ENCODE data around the gene LRCOL1.

LRCOL1 gene

GRCh38 chr12:132581348-132582057, 28.9 kb downstream of the LRCOL1 start:
- no peak for DNase-seq

DNA sequence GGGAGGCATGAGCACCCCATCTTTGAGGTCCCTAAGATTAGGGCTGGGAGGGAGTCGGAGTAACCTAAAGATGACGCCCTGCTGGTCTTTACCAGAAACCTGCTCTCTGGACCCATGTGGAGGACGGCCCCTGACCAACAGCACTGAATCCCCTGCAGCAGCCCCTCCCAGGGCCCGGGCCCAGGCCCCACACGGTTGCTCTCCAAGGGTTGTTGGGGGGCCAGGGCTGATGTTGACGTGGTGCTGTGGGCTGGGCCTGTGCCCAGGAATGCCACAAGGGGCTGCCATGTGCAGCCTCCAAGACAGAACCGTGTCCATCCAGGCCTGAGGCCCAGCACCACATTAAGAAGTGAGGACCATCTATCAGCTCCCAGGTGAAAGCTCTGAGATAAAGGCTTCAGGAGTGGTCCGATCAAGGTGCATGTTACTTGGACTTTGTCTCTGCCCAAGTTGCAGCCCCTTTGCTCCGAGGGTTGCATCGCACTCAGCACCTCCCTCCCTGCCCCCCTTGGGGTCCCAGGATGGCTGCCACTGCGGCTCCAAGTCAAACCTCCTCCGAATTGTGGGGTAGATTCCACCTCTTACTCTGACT, 29.6 kb downstream of the LRCOL1 start:
- DNase-seq: no peak

GRCh38 chr12:132579744-132580143, 30.6 kb downstream of the LRCOL1 start:
- DNase-seq: no peak

DNA sequence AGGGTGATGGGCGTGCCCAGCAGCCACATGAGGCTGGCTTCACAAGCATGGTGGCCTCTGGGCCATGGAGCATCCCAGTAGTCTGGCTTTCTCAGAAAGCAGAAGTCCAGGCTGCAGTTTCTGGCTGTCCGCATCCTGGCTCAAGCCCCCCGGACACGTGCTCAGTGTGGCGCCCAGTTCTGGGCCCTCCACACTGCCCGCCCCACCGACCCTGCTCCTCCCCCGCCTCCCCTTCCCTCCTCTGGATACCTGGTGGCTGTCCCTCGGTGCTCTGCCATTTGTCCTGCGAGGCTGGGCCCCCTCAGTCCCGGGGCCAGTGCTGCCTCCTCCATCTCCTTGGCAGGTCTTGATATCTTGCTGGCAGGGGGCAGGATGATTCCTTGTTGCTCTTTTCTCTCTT, 31.6 kb downstream of the LRCOL1 start:
- DNase-seq: no peak

GRCh38 chr12:132578118-132578517, 32.3 kb downstream of the LRCOL1 start:
- DNase-seq: no peak

GRCh38 chr12:132577191-132577920, 33.0 kb downstream of the LRCOL1 start:
- no peak for DNase-seq

DNA sequence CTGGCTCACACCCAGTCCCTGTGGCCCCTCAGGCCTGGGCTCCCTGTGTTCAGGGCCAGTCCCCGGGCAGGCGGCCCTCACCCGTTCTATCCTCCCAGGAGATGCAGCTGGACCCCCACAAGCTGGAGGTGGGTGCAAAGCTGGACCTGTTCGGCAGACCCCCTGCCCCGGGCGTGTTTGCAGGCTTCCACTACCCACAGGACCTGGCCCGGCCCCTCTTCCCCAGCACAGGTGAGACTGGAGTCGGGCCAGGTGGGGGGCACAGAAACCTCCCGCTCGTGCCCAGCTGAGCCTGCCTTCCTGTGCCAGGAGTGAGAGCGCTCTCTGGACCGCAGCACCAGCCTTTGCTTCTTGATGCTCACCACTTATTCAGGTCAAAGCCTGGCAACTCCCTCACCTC, 33.7 kb downstream of the LRCOL1 start:
- no peak for DNase-seq

GRCh38 chr12:132575661-132576060, 34.7 kb downstream of the LRCOL1 start:
- no peak for DNase-seq

DNA sequence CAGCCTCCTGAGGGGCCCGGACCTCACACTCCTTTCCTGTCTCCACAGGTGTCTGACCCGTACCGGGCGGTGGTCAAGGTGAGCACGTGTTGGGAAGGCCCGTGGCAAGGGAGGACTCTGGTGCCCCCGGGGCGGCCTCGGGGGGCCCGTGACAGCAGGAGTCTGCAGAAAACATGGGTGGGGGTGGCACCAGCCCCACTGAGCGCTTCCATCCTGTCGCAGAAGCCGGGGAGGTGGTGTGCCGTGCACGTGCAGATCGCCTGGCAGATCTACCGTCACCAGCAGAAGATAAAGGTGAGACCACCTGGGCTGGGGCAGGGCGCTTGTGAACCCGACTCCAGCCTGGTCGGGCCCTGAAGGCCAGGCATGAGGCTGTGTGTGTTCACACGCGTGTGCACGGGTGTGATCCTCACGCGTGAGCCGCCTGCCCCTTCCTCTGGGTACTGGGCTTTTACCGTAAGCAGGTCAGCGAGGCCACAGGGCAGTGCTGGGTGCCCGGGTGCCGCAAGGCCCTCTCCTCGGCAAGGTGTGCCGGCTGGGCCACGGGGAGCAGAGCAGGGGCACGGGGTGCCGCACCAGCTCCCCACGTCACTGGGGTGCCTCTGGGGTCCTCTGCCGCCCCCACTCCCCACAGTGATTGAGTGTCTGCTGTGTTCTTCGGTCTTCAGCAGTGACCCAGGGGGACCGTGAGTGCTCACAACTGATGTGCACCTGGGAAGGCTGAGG, 35.9 kb downstream of the LRCOL1 start:
- no peak for DNase-seq

GRCh38 chr12:132572801-132573760, 37.3 kb downstream of the LRCOL1 start:
- DNase-seq: no peak

DNA sequence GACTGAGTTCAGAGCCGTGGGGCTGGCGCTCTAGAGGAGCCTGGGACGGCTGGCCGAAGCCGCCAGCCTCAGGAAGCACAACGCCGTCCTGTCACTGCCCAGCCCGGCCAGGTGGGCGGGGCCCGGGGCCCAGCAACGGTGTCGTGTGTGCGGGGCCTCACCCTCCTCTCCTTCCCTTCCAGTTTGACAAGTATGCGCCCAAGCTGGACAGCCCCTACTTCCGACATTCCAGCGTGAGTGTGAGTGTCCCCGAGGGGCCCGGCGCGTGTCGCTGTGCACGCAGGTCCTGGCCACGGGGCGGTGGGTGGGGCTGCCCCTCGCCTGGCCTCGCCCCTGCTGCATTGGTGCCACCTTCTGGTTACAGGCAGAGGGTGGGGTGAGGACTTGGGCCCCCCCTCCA, 38.3 kb downstream of the LRCOL1 start:
- DNase-seq: no peak

- no peak for DNase-seq
Observed at GRCh38 chr12:132571598-132571997, 38.8 kb downstream of the LRCOL1 start.

GRCh38 chr12:132571051-132571450, 39.3 kb downstream of the LRCOL1 start:
- DNase-seq: no peak

GRCh38 chr12:132570635-132571034, 39.7 kb downstream of the LRCOL1 start:
- no peak for DNase-seq

DNA sequence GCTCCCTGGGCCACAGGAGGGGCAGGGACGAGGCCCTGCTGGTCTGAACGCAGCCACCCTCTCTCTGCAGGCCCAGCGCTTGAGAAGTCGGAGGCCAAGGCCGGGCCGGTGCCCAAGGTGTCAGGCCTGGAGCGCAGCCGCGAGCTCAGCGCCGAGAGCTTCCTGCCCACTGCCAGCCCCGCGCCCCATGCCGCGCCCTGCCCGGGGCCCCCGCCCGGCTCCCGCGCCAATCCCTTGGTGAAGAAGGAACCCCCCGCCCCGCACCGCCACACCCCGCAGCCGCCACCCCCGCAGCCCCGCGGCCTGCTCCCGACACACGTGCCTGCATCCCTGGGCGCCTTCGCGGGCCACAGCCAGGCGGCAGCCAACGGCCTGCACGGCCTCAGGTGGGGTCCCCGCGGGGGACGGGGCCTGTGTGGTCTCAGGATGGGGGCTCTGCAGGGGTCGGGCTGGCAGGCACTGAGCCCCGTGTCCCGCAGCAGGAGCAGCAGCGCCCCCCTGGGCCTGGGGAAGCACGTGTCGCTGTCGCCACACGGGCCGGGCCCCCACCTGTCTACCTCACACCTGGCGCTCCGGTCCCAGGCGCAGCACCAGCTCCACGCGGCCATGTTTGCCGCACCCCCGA, 40.4 kb downstream of the LRCOL1 start:
- no peak for DNase-seq

GRCh38 chr12:132568826-132569480, 41.4 kb downstream of the LRCOL1 start:
- DNase-seq: no peak

GRCh38 chr12:132568301-132568700, 42.1 kb downstream of the LRCOL1 start:
- no peak for DNase-seq

- DNase-seq: no peak
Observed at GRCh38 chr12:132566516-132567131, 43.8 kb downstream of the LRCOL1 start.

- no peak for DNase-seq
Observed at GRCh38 chr12:132565365-132565764, 45.0 kb downstream of the LRCOL1 start.

GRCh38 chr12:132563911-132564310, 46.5 kb downstream of the LRCOL1 start:
- no peak for DNase-seq

Data from NCI-H526 (cell line).